Sigmoid colon (tissue), 4 donors: Measurements from ENCODE around the gene GALNT18.

ENCODE experiments used
- POLR2A ChIP-seq, 2 donors: fragments of 450-650 bp; IDR thresholded peaks; one replicate each; pipeline ENCODE4 v1.6.1; 2016; ENCODE audit warnings: antibody characterized with exemption in 2 of 2, mild to moderate bottlenecking in 2 of 2, moderate library complexity in 2 of 2
- POLR2AphosphoS5 ChIP-seq, 4 donors: sonication (generic); formaldehyde crosslinking; IDR thresholded peaks; one replicate each; pipeline ENCODE4 v1.6.1; 2017; ENCODE audit warnings: antibody characterized with exemption in 4 of 4

DNA sequence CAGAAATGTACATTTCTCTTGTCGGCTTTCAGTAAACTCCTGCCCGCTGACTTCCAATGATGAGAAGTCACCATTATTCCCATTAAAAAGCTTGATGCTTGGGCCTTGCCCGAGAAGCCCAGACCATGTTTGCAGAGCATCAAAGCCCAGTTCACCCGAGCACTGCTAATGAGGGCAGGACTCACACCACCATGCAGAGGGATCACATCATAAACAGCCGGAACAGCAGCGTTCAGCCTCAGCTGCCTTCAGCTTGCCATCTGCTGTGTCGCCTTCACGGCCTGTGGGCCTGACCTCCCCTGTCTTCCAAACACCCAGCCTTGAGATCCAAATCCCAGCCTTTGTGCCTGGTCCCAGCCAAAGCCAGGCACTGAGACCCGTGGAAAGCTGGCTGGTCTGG is 163.3 kb downstream of the GALNT18 start:
- TF ChIP-seq POLR2A (IDR thresholded peaks at IDR 0.05) (no peak), POLR2AphosphoS5 (IDR thresholded peaks at IDR 0.05) (no peak)
